Measurements from ENCODE around the gene PRAMEF18. TPM values are rescaled to one million over a fixed set of nuclear protein-coding genes. Genes with fewer than 3 reads are reported as not detected.
"Not testable (repeated sequence)": the region's sequence is repeated elsewhere in the genome, so short reads cannot be mapped to it uniquely, and the experiment has no call there.

Gene PRAMEF18
- total RNA-seq, 1 donor from 2014 or later = not detected

DNA sequence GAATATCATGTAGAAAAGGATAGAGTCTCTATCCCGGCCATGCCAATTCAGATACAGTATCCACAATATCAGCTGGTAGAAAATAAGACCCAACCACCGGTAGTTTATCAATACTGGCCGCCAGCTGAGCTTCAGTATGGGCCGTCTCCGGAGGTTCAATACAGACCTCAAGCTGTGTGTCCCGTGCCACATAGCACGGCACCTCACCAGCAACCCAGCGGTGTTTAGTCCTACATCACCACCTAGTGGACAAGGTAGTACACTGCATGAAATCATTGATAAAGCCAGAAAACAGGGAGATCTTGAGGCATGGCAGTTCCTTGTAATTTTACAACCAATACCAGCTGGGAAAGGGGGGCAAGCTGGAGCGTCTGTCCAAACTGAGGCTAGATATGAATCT is 17.2 kb downstream of the PRAMEF18 start:
- intact Hi-C loops (cut with micrococcal nuclease) = not testable (repeated sequence)

GRCh38 chr1:13201309-13201708 is 24.6 kb downstream of the PRAMEF18 start, which contains the start of gene PRAMEF13:
Gene PRAMEF13 (minus strand): TSS chr1:13201409. CDS start chr1:13199589, 1,820 bp downstream.
- intact Hi-C loops (cut with micrococcal nuclease) = not testable (repeated sequence)

Other genes starting within 250 kb of the PRAMEF18 start
- gene PRAMEF27, start 169.6 kb downstream of the PRAMEF18 start, total RNA-seq = not detected in 2 replicates
- not detected in 2 replicates for gene HNRNPCL3, start 165.4 kb downstream of the PRAMEF18 start, total RNA-seq
- gene PRAMEF25, start 155.4 kb downstream of the PRAMEF18 start, total RNA-seq = not detected in 2 replicates
- not detected in 2 replicates for gene HNRNPCL2, start 109.3 kb downstream of the PRAMEF18 start, total RNA-seq
- not detected in 2 replicates for gene PRAMEF26, start 70.1 kb downstream of the PRAMEF18 start, total RNA-seq
- gene HNRNPCL4, start 60.5 kb downstream of the PRAMEF18 start, total RNA-seq = not detected in 2 replicates
- not detected in 2 replicates for gene PRAMEF9, start 54.3 kb downstream of the PRAMEF18 start, total RNA-seq
- not detected in 2 replicates for gene PRAMEF13, start 24.7 kb downstream of the PRAMEF18 start, total RNA-seq
- gene PRAMEF5, start 28.0 kb upstream of the PRAMEF18 start, total RNA-seq = not detected in 2 replicates
- not detected in 2 replicates for gene PRAMEF8, start 59.0 kb upstream of the PRAMEF18 start, total RNA-seq
- gene PRAMEF33, start 77.4 kb upstream of the PRAMEF18 start, total RNA-seq = not detected in 2 replicates
- gene PRAMEF15, start 89.4 kb upstream of the PRAMEF18 start, total RNA-seq = not detected in 2 replicates
- gene PRAMEF14, start 121.0 kb upstream of the PRAMEF18 start, total RNA-seq = not detected in 2 replicates
- gene PRAMEF19, start 145.8 kb upstream of the PRAMEF18 start, total RNA-seq = not detected in 2 replicates
- gene PRAMEF17, start 163.5 kb upstream of the PRAMEF18 start, total RNA-seq = not detected in 2 replicates
- not detected in 2 replicates for gene PRAMEF20, start 184.3 kb upstream of the PRAMEF18 start, total RNA-seq

Data from T-helper 2 cell treated with Interferon-gamma antibody and Interleukin-4, amounts not matched to agents 100 ng/mL and 5 ng/mL, for 36 hours (primary cell).